ENCODE results near the gene HNRNPH3.
"Not testable (repeated sequence)": the region's sequence is repeated elsewhere in the genome, so short reads cannot be mapped to it uniquely, and the experiment has no call there.

HNRNPH3 gene

GRCh38 chr10:68310531-68310930 is 21.3 kb upstream of the HNRNPH3 start:
- no peak for TF ChIP-seq TOX (CRISPR knock-in tag; IDR thresholded peaks at IDR 0.05; ENCODE audit: borderline replicate concordance)
- no peak for ATAC-seq

- not testable (repeated sequence) for ATAC-seq
These were observed 16.9 kb upstream of the HNRNPH3 start for GRCh38 chr10:68314930-68315329.

- ATAC-seq: no peak
- TF ChIP-seq ARNTL (CRISPR knock-in tag; IDR thresholded peaks at IDR 0.05; ENCODE audit: borderline replicate concordance, low read depth) (no peak), GLIS3 (CRISPR knock-in tag; IDR thresholded peaks at IDR 0.05) (no peak), ISL1 (CRISPR knock-in tag; IDR thresholded peaks at IDR 0.05) (no peak), ZFP3 (CRISPR knock-in tag; IDR thresholded peaks at IDR 0.05) (no peak), SNAI2 (CRISPR knock-in tag; IDR thresholded peaks at IDR 0.05) (no peak)
These were observed 16.3 kb upstream of the HNRNPH3 start for GRCh38 chr10:68315582-68315981.

- no peak for ATAC-seq
These were observed 13.4 kb upstream of the HNRNPH3 start for GRCh38 chr10:68318331-68319059.

GRCh38 chr10:68324396-68324795 is 7.5 kb upstream of the HNRNPH3 start:
- not testable (repeated sequence) for ATAC-seq

More at GRCh38 chr10:68318331-68319059, 13.4 kb upstream of the HNRNPH3 start:
- no peak for TF ChIP-seq TOX (CRISPR knock-in tag; IDR thresholded peaks at IDR 0.05; ENCODE audit: borderline replicate concordance)
- no peak for TF ChIP-seq ZFP30 (CRISPR knock-in tag; IDR thresholded peaks at IDR 0.05)
- TF ChIP-seq RARB (CRISPR knock-in tag; IDR thresholded peaks at IDR 0.05): no peak
- TF ChIP-seq BACH2 (CRISPR knock-in tag; IDR thresholded peaks at IDR 0.05; ENCODE audit: borderline replicate concordance): no peak
- TF ChIP-seq ARNTL (CRISPR knock-in tag; IDR thresholded peaks at IDR 0.05; ENCODE audit: borderline replicate concordance, low read depth): no peak
- no peak for TF ChIP-seq ISL1 (CRISPR knock-in tag; IDR thresholded peaks at IDR 0.05)
- no peak for TF ChIP-seq POU6F1 (CRISPR knock-in tag; IDR thresholded peaks at IDR 0.05; ENCODE audit: borderline replicate concordance, low read depth)
- TF ChIP-seq CSRNP3 (CRISPR knock-in tag; IDR thresholded peaks at IDR 0.05): no peak
- no peak for TF ChIP-seq ZC3H10 (CRISPR knock-in tag; IDR thresholded peaks at IDR 0.05)
- no peak for TF ChIP-seq GLIS3 (CRISPR knock-in tag; IDR thresholded peaks at IDR 0.05)
- no peak for TF ChIP-seq ZFP3 (CRISPR knock-in tag; IDR thresholded peaks at IDR 0.05)
- no peak for TF ChIP-seq ZNF565 (CRISPR knock-in tag; conservative IDR thresholded peaks at IDR 0.05; ENCODE audit: low read depth)
- TF ChIP-seq TSHZ2 (CRISPR knock-in tag; IDR thresholded peaks at IDR 0.05): no peak
- no peak for TF ChIP-seq ZNF70 (CRISPR knock-in tag; IDR thresholded peaks at IDR 0.05)

- peak; percentile 36 for ATAC-seq
- TF ChIP-seq CREB5 (CRISPR knock-in tag; IDR thresholded peaks at IDR 0.05; ENCODE audit: low read depth): no peak
- TF ChIP-seq ZNF70 (CRISPR knock-in tag; IDR thresholded peaks at IDR 0.05): no peak
- peak; percentile 64; the same call in 1 of the 2 replicates for TF ChIP-seq TCF4 (CRISPR knock-in tag; IDR thresholded peaks at IDR 0.05; ENCODE audit: borderline replicate concordance)
These were observed 3.7 kb upstream of the HNRNPH3 start for GRCh38 chr10:68327889-68328786.
